IPS DF 6.9 (cell line): ENCODE data around the gene CSF2.

ENCODE experiments used
- DNase-seq: peaks from one replicate; pipeline ENCODE4 v3.0.0-alpha.2; 2013; ENCODE audit warnings: low read depth, low spot score
- H3K27ac ChIP-seq: one replicate; pipeline ENCODE4 v1.5.1; 2013; ENCODE audit warnings: low read length, control low read depth
- H3K27me3 ChIP-seq: 2 replicates; pipeline ENCODE4 v1.6.1; 2013; ENCODE audit warnings: mild to moderate bottlenecking, low read length; ENCODE audit not compliant: control insufficient read depth, insufficient read depth
- H3K36me3 ChIP-seq: 2 replicates; pipeline ENCODE4 v1.6.1; 2013; ENCODE audit warnings: low read length; ENCODE audit not compliant: control insufficient read depth, insufficient read depth
- H3K4me1 ChIP-seq: 2 replicates; pipeline ENCODE4 v1.6.1; 2013; ENCODE audit warnings: low read length; ENCODE audit not compliant: control insufficient read depth, insufficient read depth
- H3K4me3 ChIP-seq: 2 replicates; pipeline ENCODE4 v1.5.1; 2013; ENCODE audit warnings: mild to moderate bottlenecking, low read length
- H3K9me3 ChIP-seq: 2 replicates; pipeline ENCODE4 v1.6.1; 2013; ENCODE audit warnings: low read length, inconsistent platforms; ENCODE audit not compliant: control insufficient read depth, insufficient read depth
- WGBS: extraction: QIAGEN DNeasy Blood & Tissue Kit; methylation state at CpG from one replicate; pipeline ENCODE4 v1.1.7; 2013; ENCODE audit warnings: mixed read lengths, missing lambda C conversion rate; ENCODE audit not compliant: insufficient read length, insufficient coverage; 5-methylcytosine and 5-hydroxymethylcytosine counted together

Gene CSF2

DNA sequence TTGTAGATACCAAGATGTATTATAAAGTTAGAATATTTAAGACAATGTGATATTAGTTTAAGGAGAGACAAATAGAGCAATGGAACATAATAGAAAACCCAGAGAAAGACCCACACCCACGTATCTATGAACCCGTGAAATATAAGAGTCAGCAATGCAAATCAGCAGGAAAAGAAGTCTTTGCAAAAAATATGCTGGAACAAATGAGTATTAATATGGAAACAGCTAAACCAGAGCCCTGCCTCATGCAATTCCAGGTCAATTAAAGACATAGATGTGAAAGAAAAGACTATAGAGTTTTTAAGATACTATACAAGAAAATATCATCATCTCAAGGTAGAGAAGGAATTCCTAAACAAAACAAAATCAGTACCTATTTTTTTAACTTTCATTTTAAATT is 36.2 kb upstream of the CSF2 start:
- DNase-seq, result no peak
- Histone ChIP-seq H3K27me3 (no peaks in the 10 kb centered on the region), H3K9me3 (no peaks in the 10 kb centered on the region), H3K36me3 (no peaks in the 10 kb centered on the region), H3K27ac (no peak overlapping the region), H3K4me1 (no peaks in the 10 kb centered on the region), H3K4me3 (no peak overlapping the region)
- WGBS, result no CpG with 5 or more reads among the region's 2 CpGs

DNA sequence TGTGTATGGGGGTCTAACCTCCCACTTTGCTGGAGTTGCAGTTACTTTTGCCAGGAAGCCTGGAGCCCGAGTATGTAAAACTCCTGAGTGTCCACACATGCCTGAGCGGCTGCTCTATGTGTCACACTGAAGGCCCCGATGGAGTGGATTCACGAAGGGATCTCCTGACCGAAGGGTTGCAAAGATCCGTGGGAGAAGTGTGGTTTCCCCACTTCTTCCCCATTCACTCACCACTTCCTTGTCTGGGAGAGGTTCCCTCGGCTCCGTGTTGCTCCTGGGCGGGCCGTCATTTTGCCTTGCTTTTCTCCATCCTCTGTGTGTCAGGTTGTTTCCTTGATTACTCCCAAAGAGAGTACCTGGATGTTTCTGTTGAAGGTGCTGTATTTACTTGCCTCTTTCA is 29.4 kb upstream of the CSF2 start:
- DNase-seq, result no peak
- WGBS, result no CpG with 5 or more reads among the region's 10 CpGs

GRCh38 chr5:132046880-132047299 is 26.7 kb upstream of the CSF2 start:
- no peak for DNase-seq
- H3K27ac ChIP-seq, result no peak overlapping the region
- no CpG with 5 or more reads among the region's 7 CpGs for WGBS

More for the DNA sequence above, 29.4 kb upstream of the CSF2 start:
- no peak overlapping the region for H3K4me3 ChIP-seq
- no peaks in the 10 kb centered on the region for H3K36me3 ChIP-seq
- 0 out of 2 replicates have a peak, but pooled peaks cover 3% of the 10 kb centered on the region for H3K4me1 ChIP-seq
- no peaks in the 10 kb centered on the region for H3K27me3 ChIP-seq
- no peak overlapping the region for H3K27ac ChIP-seq
- H3K9me3 ChIP-seq, result no peaks in the 10 kb centered on the region

DNA sequence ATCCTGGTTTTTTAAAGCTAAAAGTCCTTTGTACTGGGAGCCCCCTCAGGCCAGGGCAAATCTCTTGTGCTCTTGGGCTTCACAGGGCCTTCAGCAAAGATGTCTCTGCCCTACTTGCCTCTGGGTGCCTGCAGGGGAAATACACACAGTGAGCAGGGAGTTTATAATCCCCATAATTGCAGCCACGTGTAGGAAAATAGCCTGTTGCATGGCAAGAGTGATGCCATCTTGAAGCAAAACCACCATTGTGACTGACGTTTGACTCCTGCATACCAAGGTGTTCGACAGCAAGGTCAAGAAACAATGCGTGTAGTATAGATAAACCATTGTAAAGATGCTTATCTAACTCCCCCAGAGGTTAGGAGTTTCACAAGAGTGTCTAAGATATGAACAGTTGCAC is 24.5 kb upstream of the CSF2 start:
- no peaks in the 10 kb centered on the region for H3K27me3 ChIP-seq
- no peak for DNase-seq
- no peak overlapping the region for H3K27ac ChIP-seq
- H3K9me3 ChIP-seq, result no peaks in the 10 kb centered on the region
- H3K4me1 ChIP-seq, result 0 out of 2 replicates have a peak, but pooled peaks cover 3% of the 10 kb centered on the region
- no peak overlapping the region for H3K4me3 ChIP-seq
- no peaks in the 10 kb centered on the region for H3K36me3 ChIP-seq
- no CpG with 5 or more reads among the region's 4 CpGs for WGBS

More at GRCh38 chr5:132046880-132047299, 26.7 kb upstream of the CSF2 start:
- Histone ChIP-seq H3K4me1 (0 out of 2 replicates have a peak, but pooled peaks cover 3% of the 10 kb centered on the region), H3K27me3 (no peaks in the 10 kb centered on the region), H3K9me3 (no peaks in the 10 kb centered on the region), H3K4me3 (no peak overlapping the region), H3K36me3 (no peaks in the 10 kb centered on the region)

GRCh38 chr5:132049559-132049958 is 24.0 kb upstream of the CSF2 start:
- DNase-seq, result no peak
- Histone ChIP-seq H3K27me3 (no peaks in the 10 kb centered on the region), H3K4me3 (no peak overlapping the region), H3K27ac (no peak overlapping the region), H3K4me1 (0 out of 2 replicates have a peak, but pooled peaks cover 3% of the 10 kb centered on the region), H3K36me3 (no peaks in the 10 kb centered on the region), H3K9me3 (no peaks in the 10 kb centered on the region)
- no CpG with 5 or more reads among the region's 12 CpGs for WGBS

GRCh38 chr5:132050136-132050535 is 23.5 kb upstream of the CSF2 start:
- Histone ChIP-seq H3K27ac (no peak overlapping the region), H3K4me3 (no peak overlapping the region), H3K9me3 (no peaks in the 10 kb centered on the region), H3K36me3 (no peaks in the 10 kb centered on the region), H3K4me1 (0 out of 2 replicates have a peak, but pooled peaks cover 3% of the 10 kb centered on the region), H3K27me3 (no peaks in the 10 kb centered on the region)
- no CpG with 5 or more reads among the region's 5 CpGs for WGBS
- no peak for DNase-seq

DNA sequence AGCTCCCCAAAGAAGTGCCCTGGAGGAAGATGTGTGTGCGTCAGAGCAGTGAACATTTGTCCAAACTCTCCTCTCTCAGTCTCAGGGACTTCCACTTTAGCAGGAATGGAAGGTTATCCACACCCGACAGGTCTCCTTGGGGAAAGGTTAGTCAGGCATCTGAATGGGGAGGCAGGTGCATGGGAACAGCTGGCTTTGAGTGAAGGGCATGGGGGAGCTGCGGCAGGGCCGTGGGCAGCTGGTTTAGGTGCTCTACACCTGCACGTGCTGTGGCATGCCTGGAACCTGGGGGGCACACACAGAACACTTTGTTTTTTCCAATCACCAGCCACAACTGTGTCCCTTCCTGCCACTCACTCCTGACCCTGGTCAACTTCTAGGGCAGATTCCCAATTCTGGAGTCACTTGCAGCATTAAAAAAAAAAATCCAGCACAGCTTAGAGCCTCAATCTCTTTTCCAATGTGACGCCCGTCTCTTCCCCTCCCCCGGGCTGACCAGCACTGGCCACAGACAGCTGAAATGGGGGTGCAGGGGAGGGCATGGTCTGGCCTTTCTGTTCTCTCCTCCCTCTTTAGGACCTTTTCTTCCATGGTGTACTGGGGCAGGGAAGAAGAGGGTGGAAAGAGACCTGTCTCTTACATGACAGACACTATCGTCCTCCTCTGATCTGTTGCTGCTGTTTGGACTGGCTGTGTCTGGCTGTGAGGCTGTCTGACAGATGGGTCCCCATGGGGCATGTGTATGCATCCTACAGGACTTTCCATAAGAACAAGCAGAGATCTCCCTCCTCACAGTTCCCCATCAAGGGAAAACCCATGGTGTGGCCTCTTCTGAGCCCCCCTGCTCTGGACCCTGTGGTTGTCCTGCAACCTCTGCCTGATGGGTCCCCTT is 22.7 kb upstream of the CSF2 start:
- Histone ChIP-seq H3K27me3 (no peaks in the 10 kb centered on the region), H3K4me1 (0 out of 2 replicates have a peak, but pooled peaks cover 3% of the 10 kb centered on the region), H3K36me3 (no peaks in the 10 kb centered on the region), H3K4me3 (no peak overlapping the region), H3K27ac (no peak overlapping the region), H3K9me3 (no peaks in the 10 kb centered on the region)
- DNase-seq, result no peak
- no CpG with 5 or more reads among the region's 9 CpGs for WGBS

GRCh38 chr5:132052520-132052919 is 21.1 kb upstream of the CSF2 start:
- WGBS, result no CpG with 5 or more reads among the region's 10 CpGs
- no peak for DNase-seq
- Histone ChIP-seq H3K4me3 (no peak overlapping the region), H3K9me3 (no peaks in the 10 kb centered on the region), H3K27ac (no peak overlapping the region), H3K4me1 (no peaks in the 10 kb centered on the region), H3K36me3 (no peaks in the 10 kb centered on the region), H3K27me3 (no peaks in the 10 kb centered on the region)

DNA sequence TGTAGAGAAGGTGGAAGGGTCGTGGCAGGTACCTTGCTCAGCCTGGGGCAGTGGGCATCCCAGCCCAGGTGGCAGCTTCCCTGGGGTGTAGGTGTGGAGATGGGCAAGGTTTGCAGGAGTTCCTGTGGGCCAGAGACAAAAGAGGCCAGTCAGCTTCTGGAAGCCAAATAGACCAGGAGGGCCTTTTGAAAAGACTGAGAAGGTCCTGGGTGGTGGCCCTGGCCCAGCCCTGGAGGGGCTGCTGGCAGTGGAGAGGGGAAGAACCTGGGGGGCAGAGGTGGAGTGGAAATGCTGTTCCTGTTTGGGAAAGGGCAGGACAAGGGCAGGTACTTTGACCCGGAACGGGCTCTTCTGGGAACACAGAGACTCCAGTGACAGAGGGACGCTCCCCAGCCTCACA is 20.1 kb upstream of the CSF2 start:
- Histone ChIP-seq H3K9me3 (no peaks in the 10 kb centered on the region), H3K36me3 (no peaks in the 10 kb centered on the region), H3K27ac (no peak overlapping the region), H3K4me1 (no peaks in the 10 kb centered on the region), H3K4me3 (no peak overlapping the region), H3K27me3 (no peaks in the 10 kb centered on the region)
- DNase-seq, result no peak
- no CpG with 5 or more reads among the region's 4 CpGs for WGBS

GRCh38 chr5:132054031-132054696 is 19.4 kb upstream of the CSF2 start:
- Histone ChIP-seq H3K27me3 (no peaks in the 10 kb centered on the region), H3K36me3 (no peaks in the 10 kb centered on the region), H3K4me1 (no peaks in the 10 kb centered on the region), H3K4me3 (no peak overlapping the region), H3K27ac (no peak overlapping the region), H3K9me3 (no peaks in the 10 kb centered on the region)
- WGBS, result no CpG with 5 or more reads among the region's 10 CpGs
- DNase-seq, result no peak
